ENCODE data around the gene PCDH9.

The PCDH9 gene

GRCh38 chr13:66911411-66911939 lies 318.7 kb downstream of the PCDH9 start:
- TF ChIP-seq POLR2AphosphoS5 (IDR thresholded peaks at IDR 0.05; ENCODE audit: low read depth, low read length) (no peak), TAF1 (IDR thresholded peaks at IDR 0.05; ENCODE audit: borderline replicate concordance, insufficient read depth, low read length) (no peak), FOXP2 (optimal IDR thresholded peaks at IDR 0.05; ENCODE audit: borderline replicate concordance, extremely low read depth, extremely low read length, insufficient read depth) (no peak), SIN3A (IDR thresholded peaks at IDR 0.05; ENCODE audit: borderline replicate concordance, insufficient read depth, low read length) (no peak)
- TF ChIP-seq, protein P1, sequence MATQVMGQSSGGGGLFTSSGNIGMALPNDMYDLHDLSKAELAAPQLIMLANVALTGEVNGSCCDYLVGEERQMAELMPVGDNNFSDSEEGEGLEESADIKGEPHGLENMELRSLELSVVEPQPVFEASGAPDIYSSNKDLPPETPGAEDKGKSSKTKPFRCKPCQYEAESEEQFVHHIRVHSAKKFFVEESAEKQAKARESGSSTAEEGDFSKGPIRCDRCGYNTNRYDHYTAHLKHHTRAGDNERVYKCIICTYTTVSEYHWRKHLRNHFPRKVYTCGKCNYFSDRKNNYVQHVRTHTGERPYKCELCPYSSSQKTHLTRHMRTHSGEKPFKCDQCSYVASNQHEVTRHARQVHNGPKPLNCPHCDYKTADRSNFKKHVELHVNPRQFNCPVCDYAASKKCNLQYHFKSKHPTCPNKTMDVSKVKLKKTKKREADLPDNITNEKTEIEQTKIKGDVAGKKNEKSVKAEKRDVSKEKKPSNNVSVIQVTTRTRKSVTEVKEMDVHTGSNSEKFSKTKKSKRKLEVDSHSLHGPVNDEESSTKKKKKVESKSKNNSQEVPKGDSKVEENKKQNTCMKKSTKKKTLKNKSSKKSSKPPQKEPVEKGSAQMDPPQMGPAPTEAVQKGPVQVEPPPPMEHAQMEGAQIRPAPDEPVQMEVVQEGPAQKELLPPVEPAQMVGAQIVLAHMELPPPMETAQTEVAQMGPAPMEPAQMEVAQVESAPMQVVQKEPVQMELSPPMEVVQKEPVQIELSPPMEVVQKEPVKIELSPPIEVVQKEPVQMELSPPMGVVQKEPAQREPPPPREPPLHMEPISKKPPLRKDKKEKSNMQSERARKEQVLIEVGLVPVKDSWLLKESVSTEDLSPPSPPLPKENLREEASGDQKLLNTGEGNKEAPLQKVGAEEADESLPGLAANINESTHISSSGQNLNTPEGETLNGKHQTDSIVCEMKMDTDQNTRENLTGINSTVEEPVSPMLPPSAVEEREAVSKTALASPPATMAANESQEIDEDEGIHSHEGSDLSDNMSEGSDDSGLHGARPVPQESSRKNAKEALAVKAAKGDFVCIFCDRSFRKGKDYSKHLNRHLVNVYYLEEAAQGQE (IDR thresholded peaks at IDR 0.05; ENCODE audit: insufficient read depth in 1 of 2, low read depth in 2 of 2, low read length in 2 of 2): no peak

DNA sequence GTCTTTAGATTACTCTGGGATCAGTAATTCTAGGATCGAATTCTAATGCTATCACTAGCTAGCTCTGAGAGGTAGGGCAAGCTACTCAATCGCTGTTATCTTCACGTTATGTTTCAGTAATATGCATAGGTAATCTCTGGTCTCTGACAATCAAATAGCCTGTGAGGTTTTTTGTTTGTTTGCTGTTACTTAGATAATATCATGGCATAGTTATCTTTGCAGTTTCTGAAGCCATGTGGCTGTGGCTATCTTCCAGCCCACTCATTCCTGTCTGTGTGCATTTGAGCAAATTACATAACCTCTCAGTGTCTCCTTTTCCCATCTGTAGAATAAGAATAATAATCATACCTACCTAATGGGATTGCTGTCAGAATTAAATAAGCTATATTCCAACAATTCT lies 330.2 kb downstream of the PCDH9 start:
- no peak for TF ChIP-seq SIN3A (IDR thresholded peaks at IDR 0.05; ENCODE audit: borderline replicate concordance, insufficient read depth, low read length)
- no peak for TF ChIP-seq POLR2AphosphoS5 (IDR thresholded peaks at IDR 0.05; ENCODE audit: low read depth, low read length)

DNA sequence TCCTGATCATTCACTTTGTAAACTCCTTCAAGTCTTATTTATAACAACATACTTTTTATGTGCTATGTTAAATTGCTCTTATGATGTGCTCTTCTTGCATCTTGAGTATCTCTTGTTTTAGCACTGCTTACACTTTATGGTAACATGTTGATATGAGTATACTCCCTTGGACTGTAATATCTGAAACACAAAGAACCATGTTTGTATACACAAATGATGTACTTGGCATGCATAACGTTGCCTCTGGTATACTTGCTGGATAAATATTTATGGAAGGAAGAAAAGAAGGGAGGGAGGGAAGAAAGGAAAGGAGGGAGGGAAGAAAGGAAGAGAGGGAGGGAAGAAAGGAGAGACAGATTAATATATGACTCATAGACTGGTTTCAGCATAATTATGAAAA lies 333.2 kb downstream of the PCDH9 start:
- TF ChIP-seq FOXP2 (optimal IDR thresholded peaks at IDR 0.05; ENCODE audit: borderline replicate concordance, extremely low read depth, extremely low read length, insufficient read depth) (no peak), TAF1 (IDR thresholded peaks at IDR 0.05; ENCODE audit: borderline replicate concordance, insufficient read depth, low read length) (no peak), SIN3A (IDR thresholded peaks at IDR 0.05; ENCODE audit: borderline replicate concordance, insufficient read depth, low read length) (no peak), POLR2AphosphoS5 (IDR thresholded peaks at IDR 0.05; ENCODE audit: low read depth, low read length) (no peak)
- TF ChIP-seq, protein P1 (IDR thresholded peaks at IDR 0.05; ENCODE audit: insufficient read depth in 1 of 2, low read depth in 2 of 2, low read length in 2 of 2): no peak

- TF ChIP-seq FOXP2 (optimal IDR thresholded peaks at IDR 0.05; ENCODE audit: borderline replicate concordance, extremely low read depth, extremely low read length, insufficient read depth): no peak
- TF ChIP-seq, protein P1 (IDR thresholded peaks at IDR 0.05; ENCODE audit: insufficient read depth in 1 of 2, low read depth in 2 of 2, low read length in 2 of 2): peak in 1 of 2 experiments; percentile 23; a peak in 1 of 4 replicates
- no peak for TF ChIP-seq TAF1 (IDR thresholded peaks at IDR 0.05; ENCODE audit: borderline replicate concordance, insufficient read depth, low read length)
- TF ChIP-seq SIN3A (IDR thresholded peaks at IDR 0.05; ENCODE audit: borderline replicate concordance, insufficient read depth, low read length): no peak
- TF ChIP-seq POLR2AphosphoS5 (IDR thresholded peaks at IDR 0.05; ENCODE audit: low read depth, low read length): no peak
Measured at GRCh38 chr13:66895780-66896179, 334.4 kb downstream of the PCDH9 start.

DNA sequence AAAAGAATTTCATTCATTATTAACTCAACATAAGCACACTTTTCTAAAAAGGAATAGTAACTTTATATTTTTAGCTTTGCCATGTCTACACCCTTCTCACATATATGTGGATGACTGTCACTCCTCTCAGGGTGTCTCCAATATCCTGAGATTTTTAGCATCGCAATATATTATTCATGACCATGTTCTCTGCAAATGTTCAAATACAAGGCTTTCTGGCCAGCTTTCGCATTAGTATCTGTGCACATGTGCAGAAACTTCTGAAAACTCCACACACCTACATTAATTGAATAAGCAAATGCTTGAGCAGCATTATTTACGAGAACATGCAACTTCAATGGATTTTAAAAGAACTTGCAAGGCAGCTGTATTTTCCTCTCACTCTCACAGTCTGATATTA lies 334.8 kb downstream of the PCDH9 start:
- TF ChIP-seq POLR2AphosphoS5 (IDR thresholded peaks at IDR 0.05; ENCODE audit: low read depth, low read length): no peak
- TF ChIP-seq, protein P1 (IDR thresholded peaks at IDR 0.05; ENCODE audit: insufficient read depth in 1 of 2, low read depth in 2 of 2, low read length in 2 of 2): no peak
- no peak for TF ChIP-seq TAF1 (IDR thresholded peaks at IDR 0.05; ENCODE audit: borderline replicate concordance, insufficient read depth, low read length)
- TF ChIP-seq FOXP2 (optimal IDR thresholded peaks at IDR 0.05; ENCODE audit: borderline replicate concordance, extremely low read depth, extremely low read length, insufficient read depth): no peak
- no peak for TF ChIP-seq SIN3A (IDR thresholded peaks at IDR 0.05; ENCODE audit: borderline replicate concordance, insufficient read depth, low read length)
